GM06990 (cell line): ENCODE measurements around the gene MTHFSD.

ENCODE experiments used
- DNase-seq: peaks from one replicate; pipeline ENCODE4 v3.0.0-alpha.2; 2011; ENCODE audit not compliant: insufficient read length; ENCODE audit errors: extremely low read depth
- H3K27me3 ChIP-seq: replicated peaks from 2 replicates; pipeline ENCODE4 v1.6.0; 2011; ENCODE audit warnings: low read length; ENCODE audit not compliant: control insufficient read depth, insufficient read depth
- H3K36me3 ChIP-seq: 2 replicates; pipeline ENCODE4 v1.5.1; 2011; ENCODE audit warnings: low read length; ENCODE audit not compliant: control insufficient read depth, insufficient read depth
- H3K4me3 ChIP-seq: replicated peaks from 2 replicates; pipeline ENCODE4 v1.5.1; 2011; ENCODE audit warnings: low read depth, mild to moderate bottlenecking, control low read depth, low read length
- TF ChIP-seq, protein P1 (sequence below): IDR thresholded peaks from 2 replicates; pipeline ENCODE4 v1.5.1; 2011; ENCODE audit warnings: low read length, control low read depth, mild to moderate bottlenecking, inconsistent platforms; ENCODE audit not compliant: insufficient read depth, poor library complexity, severe bottlenecking

MTHFSD gene

DNA sequence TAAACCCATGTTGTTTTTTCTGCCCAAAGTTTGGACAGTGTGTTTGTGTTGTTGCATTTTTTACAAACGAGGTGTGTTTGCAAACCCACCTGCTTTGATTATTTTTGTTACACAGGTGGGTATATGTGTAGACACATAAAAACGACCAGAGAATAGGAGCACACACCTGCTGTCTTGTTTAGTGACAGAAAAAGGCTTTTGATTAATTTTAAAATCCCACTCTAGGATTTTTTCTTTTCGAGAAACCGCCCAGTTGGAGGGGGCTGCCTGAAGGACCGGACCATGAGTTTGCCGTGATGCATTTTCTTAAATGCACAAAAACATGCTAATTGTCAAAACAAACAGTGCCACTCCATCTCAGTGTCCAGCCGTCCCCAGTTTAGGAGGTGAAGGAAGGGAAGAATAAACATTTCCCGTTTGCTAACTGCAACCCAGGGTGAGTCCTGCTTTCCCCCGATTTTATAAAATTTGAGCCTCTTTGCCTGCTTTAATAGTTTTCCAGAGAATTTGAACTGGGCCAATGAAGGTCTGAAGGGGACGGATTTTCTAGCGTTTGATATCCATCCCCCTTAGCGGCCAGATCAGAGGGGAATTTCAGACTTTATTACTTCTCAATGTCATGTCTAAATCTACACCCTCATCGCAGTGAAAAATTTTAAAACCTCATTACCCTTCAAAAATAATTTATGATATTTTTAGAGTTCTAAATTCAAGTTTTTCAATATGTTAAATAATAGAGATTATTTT, 14.8 kb upstream of the MTHFSD start:
- Histone ChIP-seq H3K36me3 (no peaks in the 10 kb centered on the region), H3K27me3 (peaks cover 2% of the 10 kb centered on the region), H3K4me3 (no peak overlapping the region)
- TF ChIP-seq, protein P1, sequence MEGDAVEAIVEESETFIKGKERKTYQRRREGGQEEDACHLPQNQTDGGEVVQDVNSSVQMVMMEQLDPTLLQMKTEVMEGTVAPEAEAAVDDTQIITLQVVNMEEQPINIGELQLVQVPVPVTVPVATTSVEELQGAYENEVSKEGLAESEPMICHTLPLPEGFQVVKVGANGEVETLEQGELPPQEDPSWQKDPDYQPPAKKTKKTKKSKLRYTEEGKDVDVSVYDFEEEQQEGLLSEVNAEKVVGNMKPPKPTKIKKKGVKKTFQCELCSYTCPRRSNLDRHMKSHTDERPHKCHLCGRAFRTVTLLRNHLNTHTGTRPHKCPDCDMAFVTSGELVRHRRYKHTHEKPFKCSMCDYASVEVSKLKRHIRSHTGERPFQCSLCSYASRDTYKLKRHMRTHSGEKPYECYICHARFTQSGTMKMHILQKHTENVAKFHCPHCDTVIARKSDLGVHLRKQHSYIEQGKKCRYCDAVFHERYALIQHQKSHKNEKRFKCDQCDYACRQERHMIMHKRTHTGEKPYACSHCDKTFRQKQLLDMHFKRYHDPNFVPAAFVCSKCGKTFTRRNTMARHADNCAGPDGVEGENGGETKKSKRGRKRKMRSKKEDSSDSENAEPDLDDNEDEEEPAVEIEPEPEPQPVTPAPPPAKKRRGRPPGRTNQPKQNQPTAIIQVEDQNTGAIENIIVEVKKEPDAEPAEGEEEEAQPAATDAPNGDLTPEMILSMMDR, result no peak
- DNase-seq, result no peak

DNA sequence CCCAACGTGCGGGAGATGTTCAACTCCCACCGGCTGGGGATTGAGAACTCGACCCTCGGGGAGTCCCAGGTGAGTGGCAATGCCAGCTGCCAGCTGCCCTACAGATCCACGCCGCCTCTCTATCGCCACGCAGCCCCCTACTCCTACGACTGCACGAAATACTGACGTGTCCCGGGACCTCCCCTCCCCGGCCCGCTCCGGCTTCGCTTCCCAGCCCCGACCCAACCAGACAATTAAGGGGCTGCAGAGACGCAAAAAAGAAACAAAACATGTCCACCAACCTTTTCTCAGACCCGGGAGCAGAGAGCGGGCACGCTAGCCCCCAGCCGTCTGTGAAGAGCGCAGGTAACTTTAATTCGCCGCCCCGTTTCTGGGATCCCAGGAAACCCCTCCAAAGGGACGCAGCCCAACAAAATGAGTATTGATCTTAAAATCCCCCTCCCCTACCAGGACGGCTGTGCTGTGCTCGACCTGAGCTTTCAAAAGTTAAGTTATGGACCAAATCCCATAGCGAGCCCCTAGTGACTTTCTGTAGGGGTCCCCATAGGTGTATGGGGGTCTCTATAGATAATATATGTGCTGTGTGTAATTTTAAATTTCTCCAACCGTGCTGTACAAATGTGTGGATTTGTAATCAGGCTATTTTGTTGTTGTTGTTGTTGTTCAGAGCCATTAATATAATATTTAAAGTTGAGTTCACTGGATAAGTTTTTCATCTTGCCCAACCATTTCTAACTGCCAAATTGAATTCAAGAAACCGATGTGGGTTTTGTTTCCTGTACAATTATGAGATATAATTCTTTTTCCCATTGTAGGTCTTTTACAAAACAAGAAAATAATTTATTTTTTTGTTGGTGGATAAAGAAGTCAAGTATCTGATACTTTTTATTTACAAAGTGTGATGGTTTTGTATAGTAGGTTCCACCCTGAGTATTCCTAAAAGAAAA, 13.9 kb upstream of the MTHFSD start:
- Histone ChIP-seq H3K27me3 (peaks cover 3% of the 10 kb centered on the region), H3K4me3 (no peak overlapping the region), H3K36me3 (no peaks in the 10 kb centered on the region)
- TF ChIP-seq, protein P1, result no peak
- DNase-seq, result no peak

DNA sequence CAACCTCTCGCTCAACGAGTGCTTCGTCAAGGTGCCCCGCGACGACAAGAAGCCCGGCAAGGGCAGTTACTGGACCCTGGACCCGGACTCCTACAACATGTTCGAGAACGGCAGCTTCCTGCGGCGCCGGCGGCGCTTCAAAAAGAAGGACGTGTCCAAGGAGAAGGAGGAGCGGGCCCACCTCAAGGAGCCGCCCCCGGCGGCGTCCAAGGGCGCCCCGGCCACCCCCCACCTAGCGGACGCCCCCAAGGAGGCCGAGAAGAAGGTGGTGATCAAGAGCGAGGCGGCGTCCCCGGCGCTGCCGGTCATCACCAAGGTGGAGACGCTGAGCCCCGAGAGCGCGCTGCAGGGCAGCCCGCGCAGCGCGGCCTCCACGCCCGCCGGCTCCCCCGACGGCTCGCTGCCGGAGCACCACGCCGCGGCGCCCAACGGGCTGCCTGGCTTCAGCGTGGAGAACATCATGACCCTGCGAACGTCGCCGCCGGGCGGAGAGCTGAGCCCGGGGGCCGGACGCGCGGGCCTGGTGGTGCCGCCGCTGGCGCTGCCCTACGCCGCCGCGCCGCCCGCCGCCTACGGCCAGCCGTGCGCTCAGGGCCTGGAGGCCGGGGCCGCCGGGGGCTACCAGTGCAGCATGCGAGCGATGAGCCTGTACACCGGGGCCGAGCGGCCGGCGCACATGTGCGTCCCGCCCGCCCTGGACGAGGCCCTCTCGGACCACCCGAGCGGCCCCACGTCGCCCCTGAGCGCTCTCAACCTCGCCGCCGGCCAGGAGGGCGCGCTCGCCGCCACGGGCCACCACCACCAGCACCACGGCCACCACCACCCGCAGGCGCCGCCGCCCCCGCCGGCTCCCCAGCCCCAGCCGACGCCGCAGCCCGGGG, 12.9 kb upstream of the MTHFSD start:
- peaks cover 3% of the 10 kb centered on the region for H3K27me3 ChIP-seq
- TF ChIP-seq, protein P1, result no peak
- DNase-seq, result no peak
- H3K36me3 ChIP-seq, result no peaks in the 10 kb centered on the region
- no peak overlapping the region for H3K4me3 ChIP-seq

DNA sequence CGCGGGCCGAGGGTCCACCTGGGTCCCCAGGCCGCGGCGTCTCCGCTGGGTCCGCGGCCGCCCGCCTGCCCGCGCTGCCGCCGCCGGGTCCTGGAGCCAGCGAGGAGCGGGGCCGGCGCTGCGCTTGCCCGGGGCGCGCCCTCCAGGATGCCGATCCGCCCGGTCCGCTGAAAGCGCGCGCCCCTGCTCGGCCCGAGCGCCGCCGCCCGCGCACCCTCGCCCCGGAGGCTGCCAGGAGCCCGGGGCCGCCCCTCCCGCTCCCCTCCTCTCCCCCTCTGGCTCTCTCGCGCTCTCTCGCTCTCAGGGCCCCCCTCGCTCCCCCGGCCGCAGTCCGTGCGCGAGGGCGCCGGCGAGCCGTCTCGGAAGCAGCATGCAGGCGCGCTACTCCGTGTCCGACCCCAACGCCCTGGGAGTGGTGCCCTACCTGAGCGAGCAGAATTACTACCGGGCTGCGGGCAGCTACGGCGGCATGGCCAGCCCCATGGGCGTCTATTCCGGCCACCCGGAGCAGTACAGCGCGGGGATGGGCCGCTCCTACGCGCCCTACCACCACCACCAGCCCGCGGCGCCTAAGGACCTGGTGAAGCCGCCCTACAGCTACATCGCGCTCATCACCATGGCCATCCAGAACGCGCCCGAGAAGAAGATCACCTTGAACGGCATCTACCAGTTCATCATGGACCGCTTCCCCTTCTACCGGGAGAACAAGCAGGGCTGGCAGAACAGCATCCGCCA, 12.1 kb upstream of the MTHFSD start:
- Histone ChIP-seq H3K4me3 (no peak overlapping the region), H3K36me3 (no peaks in the 10 kb centered on the region), H3K27me3 (peaks cover 3% of the 10 kb centered on the region)
- DNase-seq, result no peak
- TF ChIP-seq, protein P1, result no peak

DNA sequence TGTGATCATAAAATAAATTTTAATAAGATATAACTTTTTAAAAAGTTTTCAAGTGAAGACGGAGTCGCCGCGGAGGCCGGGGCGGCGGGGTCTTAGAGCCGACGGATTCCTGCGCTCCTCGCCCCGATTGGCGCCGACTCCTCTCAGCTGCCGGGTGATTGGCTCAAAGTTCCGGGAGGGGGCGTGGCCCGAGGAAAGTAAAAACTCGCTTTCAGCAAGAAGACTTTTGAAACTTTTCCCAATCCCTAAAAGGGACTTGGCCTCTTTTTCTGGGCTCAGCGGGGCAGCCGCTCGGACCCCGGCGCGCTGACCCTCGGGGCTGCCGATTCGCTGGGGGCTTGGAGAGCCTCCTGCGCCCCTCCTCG, 11.5 kb upstream of the MTHFSD start, which contains the start of gene FOXC2:
Gene FOXC2 (plus strand): TSS at position 229 of the 365 bp plus-strand sequence. CDS start 507 bp downstream, outside the sequence.
- TF ChIP-seq, protein P1, result no peak
- no peak for DNase-seq
- H3K4me3 ChIP-seq, result no peak within 1 kb of the TSS

More for the DNA sequence above, 11.5 kb upstream of the MTHFSD start, which contains the start of gene FOXC2:
- H3K36me3 ChIP-seq, result no peaks in the 10 kb centered on the region
- peaks cover 3% of the 10 kb centered on the region for H3K27me3 ChIP-seq
